ENCODE results near the gene LMBRD1. TPM values are rescaled to one million over a fixed set of nuclear protein-coding genes. Genes with fewer than 3 reads are reported as not detected.

Gene LMBRD1
- polyA plus RNA-seq, 1 donor (not counting 4 experiments of a cell fraction or from before 2014, with no cell fraction given): 30.1 TPM

- no peaks in the 10 kb centered on the region for H3K27me3 ChIP-seq (ENCODE audit: control insufficient read depth, extremely low read depth, insufficient read depth, low read length)
- H3K36me3 ChIP-seq (ENCODE audit: control insufficient read depth in 2 of 2, extremely low read depth in 1 of 2, insufficient read depth in 2 of 2, low read length in 2 of 2): no peaks in the 10 kb centered on the region
- DNase-seq (ENCODE audit: low read depth, low spot score) (no peak), FAIRE-seq (no peak)
- H3K4me3 ChIP-seq (ENCODE audit: control insufficient read depth in 2 of 3, extremely low read depth in 1 of 3, insufficient read depth in 2 of 3, low read depth in 1 of 3, low read length in 3 of 3): no peak overlapping the region
- H3K9me3 ChIP-seq (ENCODE audit: control insufficient read depth, low read depth, low read length): no peaks in the 10 kb centered on the region
- TF ChIP-seq CTCF (optimal IDR thresholded peaks at IDR 0.05 in 1 of 3, IDR thresholded peaks at IDR 0.05 in 1 of 3, conservative IDR thresholded peaks at IDR 0.05 in 1 of 3; ENCODE audit: extremely low read depth in 1 of 3, insufficient read depth in 2 of 3, low read length in 3 of 3): no peak
- no peak for TF ChIP-seq EZH2 (IDR thresholded peaks at IDR 0.05; ENCODE audit: low read length)
- H3K27ac ChIP-seq (ENCODE audit: control insufficient read depth, insufficient read depth, low read length): no peak overlapping the region
- H3K9ac ChIP-seq (ENCODE audit: control insufficient read depth, extremely low read depth, insufficient read depth, low read length): no peak overlapping the region
- no peaks in the 10 kb centered on the region for H4K20me1 ChIP-seq (ENCODE audit: control insufficient read depth, extremely low read depth, insufficient read depth, low read length)
- H3K4me2 ChIP-seq (ENCODE audit: control insufficient read depth, extremely low read depth, insufficient read depth, low read depth, low read length): no peak overlapping the region
- H3K4me1 ChIP-seq (ENCODE audit: control insufficient read depth, extremely low read depth, insufficient read depth, low read length): no peaks in the 10 kb centered on the region
- no peaks in the 10 kb centered on the region for H3K79me2 ChIP-seq (ENCODE audit: control insufficient read depth, insufficient read depth, low read length)
- no peak overlapping the region for H2AFZ ChIP-seq (ENCODE audit: control insufficient read depth, low read length)
- dilution Hi-C loops (cut with MboI; ENCODE audit: extremely low pct_ligation_motif_present, low sequenced_read_pairs): no loop called here
- no peaks in the 10 kb centered on the region for H3K9me1 ChIP-seq (ENCODE audit: control insufficient read depth, extremely low read depth, insufficient read depth, low read length)
These were observed 163.9 kb downstream of the LMBRD1 start for GRCh38 chr6:69632932-69633331.

- no peak for FAIRE-seq
- TF ChIP-seq CTCF (optimal IDR thresholded peaks at IDR 0.05 in 1 of 3, IDR thresholded peaks at IDR 0.05 in 1 of 3, conservative IDR thresholded peaks at IDR 0.05 in 1 of 3; ENCODE audit: extremely low read depth in 1 of 3, insufficient read depth in 2 of 3, low read length in 3 of 3) (no peak), EZH2 (IDR thresholded peaks at IDR 0.05; ENCODE audit: low read length) (no peak)
These were observed 165.1 kb downstream of the LMBRD1 start for GRCh38 chr6:69631552-69632346.

More at GRCh38 chr6:69631552-69632346, 165.1 kb downstream of the LMBRD1 start:
- H4K20me1 ChIP-seq (ENCODE audit: control insufficient read depth, extremely low read depth, insufficient read depth, low read length): no peaks in the 10 kb centered on the region
- H3K79me2 ChIP-seq (ENCODE audit: control insufficient read depth, insufficient read depth, low read length): no peaks in the 10 kb centered on the region
- DNase-seq (ENCODE audit: low read depth, low spot score): no peak
- no peaks in the 10 kb centered on the region for H3K9me1 ChIP-seq (ENCODE audit: control insufficient read depth, extremely low read depth, insufficient read depth, low read length)
- no peak overlapping the region for H3K4me2 ChIP-seq (ENCODE audit: control insufficient read depth, extremely low read depth, insufficient read depth, low read depth, low read length)
- H3K4me1 ChIP-seq (ENCODE audit: control insufficient read depth, extremely low read depth, insufficient read depth, low read length): no peaks in the 10 kb centered on the region
- no peaks in the 10 kb centered on the region for H3K27me3 ChIP-seq (ENCODE audit: control insufficient read depth, extremely low read depth, insufficient read depth, low read length)
- H2AFZ ChIP-seq (ENCODE audit: control insufficient read depth, low read length): no peak overlapping the region
- no peak overlapping the region for H3K27ac ChIP-seq (ENCODE audit: control insufficient read depth, insufficient read depth, low read length)
- no peak overlapping the region for H3K9ac ChIP-seq (ENCODE audit: control insufficient read depth, extremely low read depth, insufficient read depth, low read length)
- no peaks in the 10 kb centered on the region for H3K36me3 ChIP-seq (ENCODE audit: control insufficient read depth in 2 of 2, extremely low read depth in 1 of 2, insufficient read depth in 2 of 2, low read length in 2 of 2)
- dilution Hi-C loops (cut with MboI; ENCODE audit: extremely low pct_ligation_motif_present, low sequenced_read_pairs): no loop called here
- no peak overlapping the region for H3K4me3 ChIP-seq (ENCODE audit: control insufficient read depth in 2 of 3, extremely low read depth in 1 of 3, insufficient read depth in 2 of 3, low read depth in 1 of 3, low read length in 3 of 3)
- no peaks in the 10 kb centered on the region for H3K9me3 ChIP-seq (ENCODE audit: control insufficient read depth, low read depth, low read length)
